NT2/D1 (cell line): ENCODE results near the gene CD164L2.

Experiments used
- SUZ12 ChIP-seq: IDR thresholded peaks from 2 replicates; pipeline ENCODE4 v1.6.1; 2011; ENCODE audit not compliant: insufficient read length, insufficient read depth; ENCODE audit errors: extremely low read depth
- YY1 ChIP-seq: IDR thresholded peaks from 2 replicates; pipeline ENCODE4 v1.6.1; 2011; ENCODE audit not compliant: insufficient read length, insufficient read depth
- ZNF274 ChIP-seq: IDR thresholded peaks from 2 replicates; pipeline ENCODE4 v1.6.1; 2011; ENCODE audit warnings: mild to moderate bottlenecking, low read depth, low read length

DNA sequence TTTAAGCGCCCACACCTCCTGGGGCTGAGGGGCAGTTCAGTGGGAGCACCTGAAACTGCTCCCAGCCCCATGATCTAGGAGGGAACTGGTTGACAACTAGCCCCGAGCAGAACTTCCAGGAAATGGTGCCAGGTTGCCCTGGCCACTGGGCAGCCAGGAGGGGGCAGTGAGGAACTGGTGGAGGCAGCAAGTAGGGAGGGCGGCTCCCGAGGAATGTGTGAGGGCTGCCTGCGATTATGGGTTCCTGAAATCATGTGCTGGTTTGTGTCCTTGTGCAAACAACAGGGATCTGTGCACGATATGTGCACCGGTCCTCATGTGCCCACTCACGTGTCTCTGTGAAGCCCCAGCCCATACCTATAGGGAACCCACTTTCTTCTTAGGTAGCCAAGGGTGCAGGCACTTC, 19.2 kb upstream of the CD164L2 start:
- TF ChIP-seq YY1 = no peak
- TF ChIP-seq ZNF274 = no peak
- no peak for TF ChIP-seq SUZ12
